HL-60 (cell line): Measurements from ENCODE around the gene SKI.
A peak's percentile ranks its signal among the peaks of the same experiment; 100 is the strongest.

Experiments
- DNase-seq, 2 experiments: peaks; one replicate each; pipeline ENCODE4 v3.0.0-alpha.2; 2010 to 2020; ENCODE audit warnings: low read depth in 1 of 2, low spot score in 1 of 2
- H3K27ac ChIP-seq: fragments of 250-450 bp; sonication (Bioruptor Pico); replicated peaks from 2 replicates; pipeline ENCODE4 v1.5.1; 2020; ENCODE audit warnings: mild to moderate bottlenecking, moderate library complexity
- H3K27me3 ChIP-seq: fragments of 250-450 bp; sonication (Bioruptor Pico); 2 replicates; pipeline ENCODE4 v1.5.1; 2021; ENCODE audit warnings: mild to moderate bottlenecking, moderate library complexity; ENCODE audit not compliant: insufficient read depth, poor library complexity, severe bottlenecking
- H3K4me3 ChIP-seq: replicated peaks from 2 replicates; pipeline ENCODE4 v1.5.1; 2011; ENCODE audit warnings: mild to moderate bottlenecking, control low read depth, low read length; ENCODE audit not compliant: insufficient read depth
- GABPA ChIP-seq: IDR thresholded peaks from 2 replicates; pipeline ENCODE4 v1.6.1; 2012; ENCODE audit warnings: low read depth
- POLR2AphosphoS5 ChIP-seq: IDR thresholded peaks from 2 replicates; pipeline ENCODE4 v1.6.1; 2012; ENCODE audit warnings: low read depth
- REST ChIP-seq: IDR thresholded peaks from 2 replicates; pipeline ENCODE4 v1.6.1; 2012; ENCODE audit warnings: low read depth; ENCODE audit not compliant: insufficient replicate concordance
- SPI1 ChIP-seq: IDR thresholded peaks from 2 replicates; pipeline ENCODE4 v1.6.1; 2012; ENCODE audit warnings: low read depth, mild to moderate bottlenecking, borderline replicate concordance
- TF ChIP-seq, protein P1 (sequence below): IDR thresholded peaks from one replicate; pipeline ENCODE4 v1.5.1; 2011; ENCODE audit warnings: low read length, control low read depth, inconsistent platforms; ENCODE audit not compliant: insufficient read depth

SKI gene

GRCh38 chr1:2290595-2291510 lies 62.7 kb downstream of the SKI start:
- Histone ChIP-seq H3K27me3 (no peaks in the 10 kb centered on the region), H3K27ac (peak overlapping the region; percentile 34), H3K4me3 (peak overlapping the region; percentile 18)
- TF ChIP-seq GABPA (peak; percentile 67), SPI1 (peak; percentile 99), POLR2AphosphoS5 (peak; percentile 96), REST (peak; percentile 3)
- TF ChIP-seq, protein P1, sequence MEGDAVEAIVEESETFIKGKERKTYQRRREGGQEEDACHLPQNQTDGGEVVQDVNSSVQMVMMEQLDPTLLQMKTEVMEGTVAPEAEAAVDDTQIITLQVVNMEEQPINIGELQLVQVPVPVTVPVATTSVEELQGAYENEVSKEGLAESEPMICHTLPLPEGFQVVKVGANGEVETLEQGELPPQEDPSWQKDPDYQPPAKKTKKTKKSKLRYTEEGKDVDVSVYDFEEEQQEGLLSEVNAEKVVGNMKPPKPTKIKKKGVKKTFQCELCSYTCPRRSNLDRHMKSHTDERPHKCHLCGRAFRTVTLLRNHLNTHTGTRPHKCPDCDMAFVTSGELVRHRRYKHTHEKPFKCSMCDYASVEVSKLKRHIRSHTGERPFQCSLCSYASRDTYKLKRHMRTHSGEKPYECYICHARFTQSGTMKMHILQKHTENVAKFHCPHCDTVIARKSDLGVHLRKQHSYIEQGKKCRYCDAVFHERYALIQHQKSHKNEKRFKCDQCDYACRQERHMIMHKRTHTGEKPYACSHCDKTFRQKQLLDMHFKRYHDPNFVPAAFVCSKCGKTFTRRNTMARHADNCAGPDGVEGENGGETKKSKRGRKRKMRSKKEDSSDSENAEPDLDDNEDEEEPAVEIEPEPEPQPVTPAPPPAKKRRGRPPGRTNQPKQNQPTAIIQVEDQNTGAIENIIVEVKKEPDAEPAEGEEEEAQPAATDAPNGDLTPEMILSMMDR: no peak
- DNase-seq: peak; percentile 97 to 99

DNA sequence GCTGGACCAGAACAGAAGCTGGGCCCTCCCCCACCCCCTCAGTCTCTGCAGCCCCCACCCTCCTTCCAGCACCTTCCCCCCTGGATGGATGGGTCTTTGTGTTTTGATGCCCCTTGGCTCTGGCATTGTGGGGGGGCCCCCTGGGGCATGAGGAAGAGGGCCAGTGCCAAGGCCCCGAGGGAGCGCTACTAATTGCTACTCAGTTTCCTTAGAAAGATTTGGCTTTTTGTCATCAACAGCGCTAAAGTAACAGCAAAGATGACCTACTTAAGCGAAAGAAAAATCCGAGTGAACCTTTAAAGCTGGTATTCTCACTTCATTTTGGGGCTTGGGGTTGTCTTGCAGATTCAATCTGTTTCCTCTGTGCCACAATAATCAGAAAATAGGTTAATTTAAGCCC lies 63.5 kb downstream of the SKI start:
- no peak overlapping the region for H3K27ac ChIP-seq

More for the DNA sequence above, 63.5 kb downstream of the SKI start:
- H3K27me3 ChIP-seq: no peaks in the 10 kb centered on the region
- H3K4me3 ChIP-seq: no peak overlapping the region
- TF ChIP-seq SPI1: no peak
- no peak for TF ChIP-seq POLR2AphosphoS5
- TF ChIP-seq REST: no peak
- TF ChIP-seq, protein P1: no peak
- TF ChIP-seq GABPA: no peak
- no peak for DNase-seq
